ENCODE results near the gene SH3TC2.

SH3TC2 gene

GRCh38 chr5:148998174-148998797, 64.6 kb downstream of the SH3TC2 start:
- DNase-seq (ENCODE audit: low spot score), result peak; percentile 81

GRCh38 chr5:148996270-148996669, 66.6 kb downstream of the SH3TC2 start:
- DNase-seq (ENCODE audit: low spot score), result no peak

GRCh38 chr5:148995791-148996190, 67.1 kb downstream of the SH3TC2 start:
- no peak for DNase-seq (ENCODE audit: low spot score)

- peak; percentile 93 for DNase-seq (ENCODE audit: low spot score)
These were observed 69.5 kb downstream of the SH3TC2 start for GRCh38 chr5:148993283-148993936.

GRCh38 chr5:148992265-148992664, 70.6 kb downstream of the SH3TC2 start:
- DNase-seq (ENCODE audit: low spot score), result no peak

GRCh38 chr5:148991566-148991965, 71.3 kb downstream of the SH3TC2 start:
- DNase-seq (ENCODE audit: low spot score), result peak; percentile 91

GRCh38 chr5:148990817-148991216, 72.0 kb downstream of the SH3TC2 start:
- no peak for DNase-seq (ENCODE audit: low spot score)

- peak; percentile 56 for DNase-seq (ENCODE audit: low spot score)
These were observed 73.3 kb downstream of the SH3TC2 start for GRCh38 chr5:148989567-148989966.

GRCh38 chr5:148988328-148988727, 74.5 kb downstream of the SH3TC2 start:
- no peak for DNase-seq (ENCODE audit: low spot score)

- DNase-seq (ENCODE audit: low spot score), result peak; percentile 96
These were observed 76.2 kb downstream of the SH3TC2 start for GRCh38 chr5:148986636-148987035.

- DNase-seq (ENCODE audit: low spot score), result peak; percentile 98
These were observed 78.5 kb downstream of the SH3TC2 start for GRCh38 chr5:148984345-148984744.

GRCh38 chr5:148981353-148981752, 81.5 kb downstream of the SH3TC2 start:
- no peak for DNase-seq (ENCODE audit: low spot score)

GRCh38 chr5:148980731-148981130, 82.1 kb downstream of the SH3TC2 start:
- no peak for DNase-seq (ENCODE audit: low spot score)

GRCh38 chr5:148979083-148979723, 83.7 kb downstream of the SH3TC2 start:
- peak; percentile 59 for DNase-seq (ENCODE audit: low spot score)

- DNase-seq (ENCODE audit: low spot score), result peak; percentile 58
These were observed 84.3 kb downstream of the SH3TC2 start for GRCh38 chr5:148978370-148979082.

GRCh38 chr5:148976569-148977381, 86.1 kb downstream of the SH3TC2 start:
- peak; percentile 85 for DNase-seq (ENCODE audit: low spot score)

GRCh38 chr5:148974642-148975327, 88.1 kb downstream of the SH3TC2 start:
- DNase-seq (ENCODE audit: low spot score), result peak; percentile 97

GRCh38 chr5:148973455-148973854, 89.4 kb downstream of the SH3TC2 start:
- no peak for DNase-seq (ENCODE audit: low spot score)

GRCh38 chr5:148972974-148973374, 89.9 kb downstream of the SH3TC2 start:
- peak; percentile 89 for DNase-seq (ENCODE audit: low spot score)

GRCh38 chr5:148972396-148972795, 90.5 kb downstream of the SH3TC2 start:
- no peak for DNase-seq (ENCODE audit: low spot score)

GRCh38 chr5:148970876-148971275, 92.0 kb downstream of the SH3TC2 start:
- no peak for DNase-seq (ENCODE audit: low spot score)
